BJ (cell line): ENCODE results near the gene TJP3. TPM values are rescaled to one million over a fixed set of nuclear protein-coding genes. Genes with fewer than 3 reads are reported as not detected.

Source experiments
- CTCF ChIA-PET: fragments of 350-600 bp; formaldehyde crosslinking; extraction: SDS; loops from one replicate; lab custom pipeline; 2021; ENCODE audit warnings: antibody characterized with exemption, inconsistent platforms; lab: Yijun Ruan, JAX
- POLR2A ChIA-PET: fragments of 300-600 bp; sonication (Branson Sonifier 250); formaldehyde crosslinking; extraction: SDS; loops from one replicate; lab custom pipeline; 2021; ENCODE audit warnings: antibody characterized with exemption; lab: Charles Lee
- DNase-seq: peaks from one replicate; pipeline ENCODE4 v3.0.0-alpha.2; 2011; ENCODE audit warnings: low read depth
- H3K27me3 ChIP-seq: 2 replicates; pipeline ENCODE4 v1.6.0; 2011; ENCODE audit warnings: low read length; ENCODE audit not compliant: control insufficient read depth, insufficient read depth
- H3K36me3 ChIP-seq: 2 replicates; pipeline ENCODE4 v1.5.1; 2011; ENCODE audit warnings: low read length; ENCODE audit not compliant: control insufficient read depth, insufficient read depth
- H3K4me3 ChIP-seq: 2 replicates; pipeline ENCODE4 v1.5.1; 2011; ENCODE audit warnings: low read depth, mild to moderate bottlenecking, control low read depth, low read length
- polyA plus RNA-seq: library from polyadenylated mRNA; depleted of rRNA; stranded (reverse); fragments of >200 nt; gene quantifications from 2 replicates; pipeline ENCODE4 v1.2.3, GENCODE V29; 2011
- TF ChIP-seq, protein P1 (sequence below): IDR thresholded peaks from 2 replicates; pipeline ENCODE4 v1.5.1; 2011; ENCODE audit warnings: low read depth, mild to moderate bottlenecking, control low read depth, inconsistent platforms, low read length, moderate library complexity; ENCODE audit not compliant: insufficient read depth

TJP3 gene
- polyA plus RNA-seq, 1 experiment: not detected

DNA sequence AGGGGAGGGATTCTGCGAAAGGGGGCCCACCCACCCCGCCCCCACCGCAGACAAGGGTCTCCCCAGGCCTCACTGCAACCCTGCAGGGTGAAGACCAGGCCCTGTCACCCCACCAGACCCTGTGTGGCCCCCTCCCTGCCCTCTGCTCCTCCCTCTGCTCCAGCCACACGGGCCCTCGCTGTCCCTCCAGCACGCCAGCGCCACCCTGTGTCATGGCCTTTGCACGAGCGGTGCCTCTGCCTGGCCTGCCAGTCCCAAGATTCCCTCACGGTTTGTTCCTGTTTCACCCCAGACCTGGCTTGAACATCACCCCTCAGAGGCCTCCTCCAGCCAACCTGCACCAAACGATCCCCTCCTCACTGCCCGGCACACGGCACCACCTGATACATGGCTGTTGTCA is 35.2 kb upstream of the TJP3 start:
- DNase-seq: no peak
- ChIA-PET CTCF (interaction anchor here (1.2 to 4.2 kb wide), 3 partner anchors 14 to 26 kb away, joined by 3 to 19 read pairs (median 3); partner anchors contain the start of gene PIP5K1C), POLR2A (no interaction called here)
- no peaks in the 10 kb centered on the region; the same call in none of the 2 replicates for H3K36me3 ChIP-seq
- TF ChIP-seq, protein P1, sequence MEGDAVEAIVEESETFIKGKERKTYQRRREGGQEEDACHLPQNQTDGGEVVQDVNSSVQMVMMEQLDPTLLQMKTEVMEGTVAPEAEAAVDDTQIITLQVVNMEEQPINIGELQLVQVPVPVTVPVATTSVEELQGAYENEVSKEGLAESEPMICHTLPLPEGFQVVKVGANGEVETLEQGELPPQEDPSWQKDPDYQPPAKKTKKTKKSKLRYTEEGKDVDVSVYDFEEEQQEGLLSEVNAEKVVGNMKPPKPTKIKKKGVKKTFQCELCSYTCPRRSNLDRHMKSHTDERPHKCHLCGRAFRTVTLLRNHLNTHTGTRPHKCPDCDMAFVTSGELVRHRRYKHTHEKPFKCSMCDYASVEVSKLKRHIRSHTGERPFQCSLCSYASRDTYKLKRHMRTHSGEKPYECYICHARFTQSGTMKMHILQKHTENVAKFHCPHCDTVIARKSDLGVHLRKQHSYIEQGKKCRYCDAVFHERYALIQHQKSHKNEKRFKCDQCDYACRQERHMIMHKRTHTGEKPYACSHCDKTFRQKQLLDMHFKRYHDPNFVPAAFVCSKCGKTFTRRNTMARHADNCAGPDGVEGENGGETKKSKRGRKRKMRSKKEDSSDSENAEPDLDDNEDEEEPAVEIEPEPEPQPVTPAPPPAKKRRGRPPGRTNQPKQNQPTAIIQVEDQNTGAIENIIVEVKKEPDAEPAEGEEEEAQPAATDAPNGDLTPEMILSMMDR: 0 out of 2 replicates have a peak, but pooled peaks have one; percentile 10
- H3K4me3 ChIP-seq: no peak overlapping the region
- no peaks in the 10 kb centered on the region for H3K27me3 ChIP-seq

DNA sequence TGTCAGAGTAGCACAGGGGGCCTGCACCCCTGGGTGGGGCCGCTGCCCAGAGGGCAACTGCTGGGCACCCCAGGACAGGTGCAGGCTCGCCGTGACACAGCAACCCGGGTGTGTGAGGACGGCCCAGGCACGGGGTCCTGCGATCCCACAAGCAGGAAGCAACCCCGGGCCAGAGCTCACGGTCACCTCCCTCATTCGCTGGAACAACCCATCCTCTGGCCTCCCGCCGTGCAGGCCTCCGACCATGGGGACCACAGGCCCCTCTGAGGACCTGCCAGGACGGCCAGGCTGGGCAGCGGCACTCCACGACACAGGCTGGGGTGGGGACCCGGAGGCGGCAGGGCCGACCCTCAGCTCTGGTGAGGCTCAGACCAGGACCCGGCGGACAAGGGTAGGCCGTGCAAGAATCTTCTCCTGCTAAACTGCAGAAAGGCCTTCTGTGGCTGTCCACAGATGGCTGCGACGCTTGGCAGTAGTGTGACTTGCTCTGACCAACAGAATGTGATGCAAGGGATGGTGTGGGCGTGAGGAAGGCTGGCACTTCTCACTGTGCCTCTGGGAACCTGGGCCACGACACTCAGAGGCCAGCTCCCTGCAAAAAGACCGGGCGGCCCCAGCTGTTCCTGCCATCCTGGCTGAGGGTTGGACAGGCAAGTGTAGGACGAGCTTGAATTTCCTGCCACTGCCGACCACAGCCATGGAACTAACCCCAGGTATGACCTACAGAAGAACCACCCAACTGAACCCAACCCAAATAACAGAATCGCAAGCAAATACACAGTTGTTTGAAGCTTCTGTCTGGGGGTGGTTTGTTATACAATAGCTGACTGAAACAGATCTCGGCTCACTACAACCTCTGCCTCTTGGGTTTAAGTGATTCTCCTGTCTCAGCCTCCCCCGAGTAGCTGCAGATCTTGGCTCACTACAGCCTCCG is 34.4 kb upstream of the TJP3 start:
- Histone ChIP-seq H3K27me3 (no peaks in the 10 kb centered on the region), H3K36me3 (no peaks in the 10 kb centered on the region; the same call in 1 of the 2 replicates), H3K4me3 (no peak overlapping the region)
- TF ChIP-seq, protein P1: no peak
- CTCF ChIA-PET: interaction anchor here (1.2 to 4.2 kb wide), 2 partner anchors 13 to 26 kb away, joined by 3 to 19 read pairs; partner anchors contain the start of gene PIP5K1C
- no peak for DNase-seq
- POLR2A ChIA-PET: no interaction called here

DNA sequence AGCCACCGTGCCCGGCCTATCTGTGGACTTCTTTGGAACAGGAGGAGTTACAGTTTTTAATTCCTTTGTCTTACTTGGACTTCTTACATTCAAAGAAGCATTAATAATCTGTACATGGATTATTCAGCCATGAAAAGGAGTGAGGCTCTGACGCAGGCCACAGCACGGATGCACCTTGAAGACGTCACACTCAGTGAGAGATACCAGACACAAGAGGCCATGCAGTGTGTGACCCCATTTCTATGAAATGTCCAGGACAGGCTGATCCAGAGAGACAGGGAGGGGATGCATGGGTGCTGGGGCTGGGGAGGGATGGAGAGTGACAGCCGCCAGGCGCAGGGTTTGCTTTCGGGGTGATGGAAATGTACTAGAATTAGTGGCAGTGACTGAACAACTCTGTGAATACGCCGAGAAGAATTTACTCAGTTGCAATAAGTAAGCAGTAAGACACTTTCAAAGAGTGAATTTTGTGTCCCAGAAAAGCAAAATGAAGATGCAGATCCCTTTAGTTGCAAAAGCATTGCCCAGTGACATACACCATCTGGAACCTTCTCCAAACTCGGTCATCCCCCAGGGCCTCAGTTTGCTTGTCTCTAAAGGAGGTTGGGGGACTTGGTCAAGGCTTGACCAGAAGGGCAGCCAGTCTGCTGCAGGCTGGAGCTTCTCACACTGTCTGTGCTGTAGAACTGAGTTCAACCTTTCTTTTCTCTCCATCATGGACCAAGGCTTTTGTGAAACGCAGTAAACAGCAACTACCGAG is 33.2 kb upstream of the TJP3 start:
- TF ChIP-seq, protein P1: no peak
- DNase-seq: no peak
- CTCF ChIA-PET: interaction anchor here (4.2 kb wide), 1 partner anchor 24 kb away, joined by 19 read pairs; the partner anchor contains the start of gene PIP5K1C
- no peak overlapping the region for H3K4me3 ChIP-seq
- H3K36me3 ChIP-seq: peaks cover 6% of the 10 kb centered on the region
- H3K27me3 ChIP-seq: no peaks in the 10 kb centered on the region
- POLR2A ChIA-PET: no interaction called here

DNA sequence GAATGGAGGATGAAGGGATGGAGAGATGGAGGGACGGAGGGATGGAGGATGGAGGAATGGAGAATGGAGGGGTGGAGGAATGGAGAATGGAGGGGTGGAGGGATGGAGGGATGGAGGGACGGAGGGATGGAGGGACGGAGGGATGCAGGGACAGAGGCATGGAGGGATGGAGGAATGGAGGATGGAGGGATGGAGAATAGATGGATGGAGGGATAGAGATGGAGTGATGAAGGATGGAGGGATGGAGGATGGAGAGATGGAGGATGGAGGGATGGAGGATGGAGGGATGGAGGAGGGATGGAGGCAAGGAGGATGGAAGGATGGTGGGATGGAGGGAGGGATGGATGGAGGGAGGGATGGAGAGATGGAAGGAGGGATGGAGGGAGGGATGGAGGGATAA is 30.0 kb upstream of the TJP3 start:
- ChIA-PET CTCF (no interaction called here), POLR2A (no interaction called here)
- TF ChIP-seq, protein P1: no peak
- Histone ChIP-seq H3K4me3 (no peak overlapping the region), H3K27me3 (no peaks in the 10 kb centered on the region), H3K36me3 (peaks cover 9% of the 10 kb centered on the region)
- no peak for DNase-seq
